HCT116 (cell line): ENCODE measurements around the gene MAPK8. TPM values are rescaled to one million over a fixed set of nuclear protein-coding genes. Genes with fewer than 3 reads are reported as not detected.

ENCODE experiments used
- ATAC-seq: fragments of 200-7000 bp; cut with Tn5 transposase; 2 replicates; pipeline ENCODE4 v1.9.1; 2020; ENCODE audit warnings: mild to moderate bottlenecking, moderate library complexity
- BruUV-seq: library from RNA; stranded (reverse); fragments of 400-500 nt; replicated peaks from 2 replicates; lab custom pipeline; 2021; lab: Mats Ljungman, UMichigan
- CTCF ChIA-PET: fragments of 300-600 bp; sonication (Branson Sonifier 250); formaldehyde crosslinking; loops from one replicate; lab custom pipeline; 2021; ENCODE audit warnings: antibody characterized with exemption; lab: Charles Lee
- POLR2A ChIA-PET: fragments of 300-600, 350-600 bp; sonication (Branson Sonifier 250); formaldehyde crosslinking; loops from one replicate; lab custom pipeline; 2021; ENCODE audit warnings: antibody characterized with exemption; lab: Charles Lee
- RAD21 ChIA-PET, 2 experiments: fragments of 300-600 bp; sonication (Branson Sonifier 250); formaldehyde crosslinking; loops; one replicate each; lab custom pipeline; 2023; ENCODE audit warnings: low total read pairs in 2 of 2; ENCODE audit not compliant: uncharacterized antibody in 2 of 2, unreplicated experiment in 2 of 2, low non-redundant PET in 1 of 2; lab: Charles Lee
- DNase-seq: peaks from one replicate; pipeline ENCODE4 v3.0.0-alpha.2; 2010; ENCODE audit warnings: low read depth, low spot score
- H2AFZ ChIP-seq: fragments of 200-600 bp; shearing (Covaris generic), sonication (generic); 2 replicates; pipeline ENCODE4 v1.6.1; 2017; ENCODE audit warnings: low read depth, mixed run types, mixed read lengths, antibody characterized with exemption, low read length; ENCODE audit not compliant: poor library complexity, severe bottlenecking
- H3K27ac ChIP-seq: 2 replicates; pipeline ENCODE4 v1.5.1; 2012; ENCODE audit warnings: low read depth, low read length
- H3K27me3 ChIP-seq: fragments of 200-600 bp; sonication (generic); 2 replicates; pipeline ENCODE4 v1.6.1; 2016; ENCODE audit warnings: mixed run types, low read length, mixed read lengths; ENCODE audit not compliant: insufficient read depth
- H3K36me3 ChIP-seq, 2 experiments: fragments of 200-500 bp in 1 of 2; fragments of 200-600 bp in 1 of 2; sonication (Bioruptor generic) in 1 of 2; sonication (generic) in 1 of 2; 2 replicates each; pipeline versions ENCODE4 v1.5.1 to v1.6.1; 2014 to 2016; ENCODE audit warnings: low read length in 2 of 2, inconsistent platforms in 1 of 2, mixed read lengths in 1 of 2, mixed run types in 1 of 2; ENCODE audit not compliant: insufficient read depth in 2 of 2, control insufficient read depth in 1 of 2
- H3K4me1 ChIP-seq, 2 experiments: fragments of 200-600 bp in 1 of 2; sonication (generic) in 1 of 2; 2 replicates each; pipeline versions ENCODE4 v1.5.1 to v1.6.1; 2012 to 2017; ENCODE audit warnings: low read length in 2 of 2, inconsistent platforms in 1 of 2, mild to moderate bottlenecking in 1 of 2, mixed read lengths in 1 of 2, mixed run types in 1 of 2, moderate library complexity in 1 of 2; ENCODE audit not compliant: insufficient read depth in 2 of 2, control insufficient read depth in 1 of 2
- H3K4me2 ChIP-seq: fragments of 200-600 bp; sonication (generic); 2 replicates; pipeline ENCODE4 v1.6.1; 2017; ENCODE audit warnings: mixed run types, low read length, mixed read lengths
- H3K4me3 ChIP-seq, 2 experiments: fragments of 200-600 bp in 1 of 2; sonication (generic) in 1 of 2; replicated peaks in 1 of 2; 2 replicates each; pipeline ENCODE4 v1.5.1; 2011 to 2016; ENCODE audit warnings: low read length in 2 of 2, control low read depth in 1 of 2, low read depth in 1 of 2, mild to moderate bottlenecking in 1 of 2, mixed read lengths in 1 of 2, mixed run types in 1 of 2
- H3K79me2 ChIP-seq: fragments of 200-600 bp; sonication (generic); 2 replicates; pipeline ENCODE4 v1.6.1; 2017; ENCODE audit warnings: mild to moderate bottlenecking, mixed run types, low read length, moderate library complexity, mixed read lengths; ENCODE audit not compliant: insufficient read depth
- H3K9ac ChIP-seq: fragments of 200-600 bp; sonication (generic); 2 replicates; pipeline ENCODE4 v1.6.1; 2016; ENCODE audit warnings: low read length, mixed read lengths
- H3K9me2 ChIP-seq: fragments of 200-600 bp; sonication (generic), shearing (Covaris generic); 2 replicates; pipeline ENCODE4 v1.6.1; 2017; ENCODE audit warnings: mixed run types, mild to moderate bottlenecking, moderate library complexity; ENCODE audit not compliant: insufficient read depth
- H3K9me3 ChIP-seq, 2 experiments: fragments of 200-500 bp in 1 of 2; fragments of 200-600 bp in 1 of 2; sonication (Bioruptor generic) in 1 of 2; sonication (generic) in 1 of 2; 2 replicates each; pipeline ENCODE4 v1.6.1; 2014 to 2017; ENCODE audit warnings: low read length in 2 of 2, mixed read lengths in 2 of 2, inconsistent platforms in 1 of 2, low read depth in 1 of 2, mild to moderate bottlenecking in 1 of 2, mixed run types in 1 of 2, moderate library complexity in 1 of 2; ENCODE audit not compliant: control insufficient read depth in 1 of 2, insufficient read depth in 1 of 2
- H4K20me1 ChIP-seq: fragments of 200-600 bp; sonication (generic), shearing (Covaris generic); 2 replicates; pipeline ENCODE4 v1.6.1; 2017; ENCODE audit warnings: mixed run types, mild to moderate bottlenecking, moderate library complexity; ENCODE audit not compliant: insufficient read depth
- ATF3 ChIP-seq: IDR thresholded peaks from 2 replicates; pipeline ENCODE4 v1.6.1; 2012
- CEBPB ChIP-seq: IDR thresholded peaks from 2 replicates; pipeline ENCODE4 v1.6.1; 2012; ENCODE audit warnings: low read depth
- CTCF ChIP-seq, 3 experiments: fragments of 200-600 bp in 1 of 3; sonication (generic) in 1 of 3; IDR thresholded peaks in 2 of 3; conservative IDR thresholded peaks in 1 of 3; 2 replicates each; pipeline ENCODE4 v1.5.1; 2012 to 2017; ENCODE audit warnings: low read depth in 2 of 3, low read length in 2 of 3, antibody characterized with exemption in 1 of 3, borderline replicate concordance in 1 of 3, control low read depth in 1 of 3, mild to moderate bottlenecking in 1 of 3, mixed read lengths in 1 of 3, mixed run types in 1 of 3, moderate library complexity in 1 of 3; ENCODE audit not compliant: insufficient read depth in 1 of 3
- EGR1 ChIP-seq: IDR thresholded peaks from 2 replicates; pipeline ENCODE4 v1.6.1; 2012; ENCODE audit warnings: low read depth
- ELF1 ChIP-seq: IDR thresholded peaks from 2 replicates; pipeline ENCODE4 v1.6.1; 2012; ENCODE audit warnings: low read depth, borderline replicate concordance
- EZH2phosphoT487 ChIP-seq: fragments of 200-600 bp; IDR thresholded peaks from 2 replicates; pipeline ENCODE4 v1.6.1; 2018; ENCODE audit warnings: antibody characterized with exemption, borderline replicate concordance
- FOSL1 ChIP-seq: IDR thresholded peaks from 2 replicates; pipeline ENCODE4 v1.6.1; 2012; ENCODE audit warnings: low read depth
- JUND ChIP-seq: IDR thresholded peaks from 2 replicates; pipeline ENCODE4 v1.6.1; 2012
- POLR2A ChIP-seq: IDR thresholded peaks from 2 replicates; pipeline ENCODE4 v1.7.0; 2011; ENCODE audit warnings: borderline replicate concordance; ENCODE audit not compliant: insufficient read depth, insufficient read length; ENCODE audit errors: extremely low read depth
- POLR2AphosphoS5 ChIP-seq: IDR thresholded peaks from 2 replicates; pipeline ENCODE4 v1.6.1; 2011; ENCODE audit warnings: mild to moderate bottlenecking, low read depth, low read length, moderate library complexity
- RAD21 ChIP-seq: IDR thresholded peaks from 2 replicates; pipeline ENCODE4 v1.6.1; 2012; ENCODE audit warnings: low read depth, mild to moderate bottlenecking
- SIN3A ChIP-seq: IDR thresholded peaks from 2 replicates; pipeline ENCODE4 v1.6.1; 2012; ENCODE audit warnings: low read depth
- SP1 ChIP-seq: IDR thresholded peaks from 2 replicates; pipeline ENCODE4 v1.6.1; 2012; ENCODE audit warnings: low read depth
- SRF ChIP-seq: IDR thresholded peaks from 2 replicates; pipeline ENCODE4 v1.6.1; 2012; ENCODE audit warnings: low read depth
- YY1 ChIP-seq: IDR thresholded peaks from 2 replicates; pipeline ENCODE4 v1.6.1; 2011; ENCODE audit warnings: low read length, low read depth, moderate library complexity, mild to moderate bottlenecking; ENCODE audit not compliant: insufficient replicate concordance; ENCODE audit errors: extremely low read depth
- ZBTB33 ChIP-seq: IDR thresholded peaks from 2 replicates; pipeline ENCODE4 v1.6.1; 2011; ENCODE audit warnings: mild to moderate bottlenecking, low read length, moderate library complexity; ENCODE audit not compliant: insufficient replicate concordance; ENCODE audit errors: extremely low read depth
- ZFX ChIP-seq: fragments of 450-650 bp; IDR thresholded peaks from 2 replicates; pipeline ENCODE4 v1.6.1; 2017
- intact Hi-C: fragments of 100-400 bp; cut with micrococcal nuclease; formaldehyde crosslinking; loops from 2 replicates; pipeline ENCODE4 v1.10.0; 2022
- total RNA-seq: library from RNA; stranded (reverse); gene quantifications from one replicate; pipeline ENCODE4 v1.2.1, GENCODE V29; 2021; ENCODE audit not compliant: unreplicated experiment
- TF ChIP-seq, protein P1 (sequence below): IDR thresholded peaks from 2 replicates; pipeline ENCODE4 v1.6.1; 2012

MAPK8 gene
- total RNA-seq, 1 experiment from 2014 or later = 71.0 TPM

GRCh38 chr10:48444266-48444665 lies 137.8 kb downstream of the MAPK8 start:
- no peak for TF ChIP-seq ZFX
- TF ChIP-seq SRF = no peak
- TF ChIP-seq EZH2phosphoT487 = no peak
- no peak for TF ChIP-seq POLR2AphosphoS5
- no peak for TF ChIP-seq SP1
- TF ChIP-seq ATF3 = no peak
- TF ChIP-seq ZBTB33 = no peak
- TF ChIP-seq SIN3A = no peak
- TF ChIP-seq CEBPB = no peak
- TF ChIP-seq EGR1 = no peak
- TF ChIP-seq POLR2A = no peak
- no peak for TF ChIP-seq ELF1
- TF ChIP-seq CTCF (IDR thresholded peaks at IDR 0.05 in 2 of 3, conservative IDR thresholded peaks at IDR 0.05 in 1 of 3; ENCODE audit: borderline replicate concordance in 1 of 3, insufficient read depth in 1 of 3, low read depth in 2 of 3, low read length in 2 of 3) = peak; percentile 16 to 39 (median 32); a peak in 4 of 6 replicates
- TF ChIP-seq, protein P1, sequence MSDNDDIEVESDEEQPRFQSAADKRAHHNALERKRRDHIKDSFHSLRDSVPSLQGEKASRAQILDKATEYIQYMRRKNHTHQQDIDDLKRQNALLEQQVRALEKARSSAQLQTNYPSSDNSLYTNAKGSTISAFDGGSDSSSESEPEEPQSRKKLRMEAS = no peak
- no peak for TF ChIP-seq YY1
- no peak for TF ChIP-seq FOSL1
- TF ChIP-seq RAD21 = peak; percentile 51
- no peak for TF ChIP-seq JUND
- Histone ChIP-seq H3K4me1 (no peaks in the 10 kb centered on the region; a peak in 1 of 4 replicates), H4K20me1 (no peaks in the 10 kb centered on the region), H3K27me3 (no peaks in the 10 kb centered on the region), H3K4me2 (no peak overlapping the region), H3K9me2 (no peaks in the 10 kb centered on the region), H3K9me3 (no peaks in the 10 kb centered on the region), H3K79me2 (no peaks in the 10 kb centered on the region), H3K4me3 (no peak overlapping the region), H2AFZ (no peak overlapping the region), H3K9ac (no peak overlapping the region), H3K36me3 (no peaks in the 10 kb centered on the region), H3K27ac (no peak overlapping the region)
- ChIA-PET POLR2A (no interaction called here), CTCF (interaction anchor here (0.6 to 2.0 kb wide), 5 partner anchors 19 to 212 kb away, joined by 3 to 17 read pairs (median 4); no protein-coding TSS in a partner anchor), RAD21 (interaction anchor here in 1 of 2 experiments (1.4 kb wide), 1 partner anchor 81 kb away, joined by 4 read pairs; no protein-coding TSS in a partner anchor)
- ATAC-seq = peak; percentile 65
- no TSS peak for BruUV-seq
- intact Hi-C loops = no loop called here
- peak; percentile 12 for DNase-seq
